SK-N-SH (cell line): ENCODE data around the gene POLD3. TPM values are rescaled to one million over a fixed set of nuclear protein-coding genes. Genes with fewer than 3 reads are reported as not detected.

Experiments used
- CTCF ChIA-PET: fragments of 300-600, 350-600 bp; formaldehyde crosslinking; extraction: SDS; loops from one replicate; lab custom pipeline; 2021; lab: Yijun Ruan, JAX
- POLR2A ChIA-PET: fragments of 350-600 bp; sonication (Branson Sonifier 250); formaldehyde crosslinking; extraction: SDS; loops from one replicate; lab custom pipeline; 2020; ENCODE audit warnings: antibody characterized with exemption, inconsistent platforms; lab: Yijun Ruan, JAX
- DNase-seq: peaks from one replicate; pipeline ENCODE4 v3.0.0; 2012
- H2AFZ ChIP-seq: fragments of 200-600 bp; sonication (generic); 2 replicates; pipeline ENCODE4 v1.8.1; 2016; ENCODE audit warnings: antibody characterized with exemption, mild to moderate bottlenecking, low read depth
- H3F3A ChIP-seq: fragments of 200-600 bp; sonication (generic); replicated peaks from 2 replicates; pipeline ENCODE3; 2016; ENCODE audit warnings: antibody characterized with exemption, mild to moderate bottlenecking; ENCODE audit not compliant: insufficient read depth
- H3K27ac ChIP-seq, 2 experiments: fragments of 200-500 bp in 1 of 2; fragments of 200-600 bp in 1 of 2; sonication (Bioruptor generic) in 1 of 2; sonication (generic), shearing (Covaris generic) in 1 of 2; 2 replicates each; pipeline versions ENCODE4 v1.5.1 to v1.6.1; 2014 to 2016; ENCODE audit warnings: low read depth in 2 of 2, inconsistent platforms in 1 of 2, low read length in 1 of 2, mild to moderate bottlenecking in 1 of 2, mixed read lengths in 1 of 2
- H3K27me3 ChIP-seq: fragments of 200-600 bp; sonication (generic), shearing (Covaris generic); 2 replicates; pipeline ENCODE4 v1.6.1; 2016; ENCODE audit warnings: mixed run types; ENCODE audit not compliant: insufficient read depth
- H3K36me3 ChIP-seq, 2 experiments: fragments of 200-500 bp in 1 of 2; fragments of 200-600 bp in 1 of 2; sonication (Bioruptor generic) in 1 of 2; sonication (generic) in 1 of 2; replicated peaks in 1 of 2; 2 replicates each; pipeline versions ENCODE3 to v1.5.1; 2014 to 2016; ENCODE audit warnings: low read length in 1 of 2, mild to moderate bottlenecking in 1 of 2; ENCODE audit not compliant: insufficient read depth in 2 of 2, control insufficient read depth in 1 of 2
- H3K4me1 ChIP-seq, 2 experiments: fragments of 200-500 bp in 1 of 2; fragments of 200-600 bp in 1 of 2; sonication (Bioruptor generic) in 1 of 2; sonication (generic), shearing (Covaris generic) in 1 of 2; 2 replicates each; pipeline versions ENCODE4 v1.5.1 to v1.6.1; 2014 to 2016; ENCODE audit warnings: low read depth in 1 of 2, low read length in 1 of 2, mixed run types in 1 of 2; ENCODE audit not compliant: insufficient read depth in 2 of 2, control insufficient read depth in 1 of 2
- H3K4me2 ChIP-seq: fragments of 200-600 bp; sonication (generic), shearing (Covaris generic); 2 replicates; pipeline ENCODE4 v1.6.1; 2017; ENCODE audit warnings: mixed run types
- H3K4me3 ChIP-seq, 2 experiments: fragments of 200-500 bp in 1 of 2; fragments of 200-600 bp in 1 of 2; sonication (Bioruptor generic) in 1 of 2; sonication (generic), shearing (Covaris generic) in 1 of 2; 2 replicates each; pipeline versions ENCODE4 v1.5.1 to v1.8.1; 2014 to 2016; ENCODE audit warnings: low read depth in 2 of 2, inconsistent platforms in 1 of 2, low read length in 1 of 2, mild to moderate bottlenecking in 1 of 2, mixed read lengths in 1 of 2, moderate library complexity in 1 of 2
- H3K79me2 ChIP-seq: fragments of 200-600 bp; sonication (generic); 2 replicates; pipeline ENCODE4 v1.8.1; 2017; ENCODE audit warnings: mild to moderate bottlenecking; ENCODE audit not compliant: insufficient read depth
- H3K9ac ChIP-seq: fragments of 200-600 bp; sonication (generic); 2 replicates; pipeline ENCODE4 v1.6.1; 2017; ENCODE audit warnings: mixed run types
- H3K9me2 ChIP-seq: fragments of 200-600 bp; sonication (generic); 2 replicates; pipeline ENCODE4 v1.6.1; 2017; ENCODE audit warnings: mixed run types
- H3K9me3 ChIP-seq: fragments of 200-600 bp; sonication (generic); 2 replicates; pipeline ENCODE4 v1.6.1; 2017; ENCODE audit warnings: mixed run types, mild to moderate bottlenecking, moderate library complexity
- H4K20me1 ChIP-seq: fragments of 200-600 bp; sonication (generic); 2 replicates; pipeline ENCODE4 v1.6.1; 2017; ENCODE audit warnings: mild to moderate bottlenecking, mixed run types; ENCODE audit not compliant: insufficient read depth
- EP300 ChIP-seq, 2 experiments: IDR thresholded peaks; 2 replicates each; pipeline versions ENCODE4 v1.4.0 to v1.6.1; 2012; ENCODE audit warnings: borderline replicate concordance in 1 of 2, low read depth in 1 of 2, low read length in 1 of 2
- EZH2phosphoT487 ChIP-seq: fragments of 200-600 bp; sonication (generic); IDR thresholded peaks from 2 replicates; pipeline ENCODE4 v1.6.1; 2017; ENCODE audit warnings: low read depth, mixed run types, mild to moderate bottlenecking, antibody characterized with exemption, moderate library complexity, borderline replicate concordance
- FOXM1 ChIP-seq: IDR thresholded peaks from 2 replicates; pipeline ENCODE4 v1.4.0; 2012; ENCODE audit warnings: low read depth, mild to moderate bottlenecking
- GATA2 ChIP-seq: sonication (generic); formaldehyde crosslinking; IDR thresholded peaks from 2 replicates; pipeline ENCODE4 v1.5.0; 2020; ENCODE audit warnings: mild to moderate bottlenecking, missing genetic modification reagents
- JUND ChIP-seq: IDR thresholded peaks from 2 replicates; pipeline ENCODE4 v1.4.0; 2012
- NRF1 ChIP-seq: IDR thresholded peaks from 2 replicates; pipeline ENCODE4 v1.6.1; 2012; ENCODE audit warnings: low read depth, mild to moderate bottlenecking, low read length
- RAD21 ChIP-seq: IDR thresholded peaks from 2 replicates; pipeline ENCODE4 v1.6.1; 2012; ENCODE audit warnings: mild to moderate bottlenecking, low read length
- RCOR1 ChIP-seq: fragments of 150-350 bp; IDR thresholded peaks from 2 replicates; pipeline ENCODE4 v1.6.1; 2017; ENCODE audit warnings: antibody characterized with exemption, low read length
- RFX5 ChIP-seq: IDR thresholded peaks from 2 replicates; pipeline ENCODE4 v1.6.1; 2012; ENCODE audit warnings: mild to moderate bottlenecking, improper control_type of control experiment, low read length
- RXRA ChIP-seq: IDR thresholded peaks from 2 replicates; pipeline ENCODE4 v1.4.0; 2012; ENCODE audit warnings: low read depth, mild to moderate bottlenecking, borderline replicate concordance
- SIN3A ChIP-seq: IDR thresholded peaks from 2 replicates; pipeline ENCODE4 v1.6.1; 2012; ENCODE audit warnings: low read depth, mild to moderate bottlenecking, low read length, moderate library complexity, borderline replicate concordance
- SMC3 ChIP-seq: IDR thresholded peaks from 2 replicates; pipeline ENCODE4 v1.6.1; 2012; ENCODE audit warnings: low read depth, low read length, improper control_type of control experiment
- TAF1 ChIP-seq: IDR thresholded peaks from 2 replicates; pipeline ENCODE4 v1.6.1; 2012; ENCODE audit warnings: low read depth, mild to moderate bottlenecking, low read length, moderate library complexity, borderline replicate concordance
- TEAD4 ChIP-seq: IDR thresholded peaks from 2 replicates; pipeline ENCODE4 v1.4.0; 2012; ENCODE audit warnings: mild to moderate bottlenecking, borderline replicate concordance; ENCODE audit not compliant: insufficient read depth
- WGBS: methylation state at CpG from one replicate; pipeline ENCODE4 v1.1.6; 2017; ENCODE audit warnings: low lambda C conversion rate; 5-methylcytosine and 5-hydroxymethylcytosine counted together
- polyA plus RNA-seq, 3 experiments: library from polyadenylated mRNA; depleted of rRNA; stranded (reverse); fragments of >200 nt; gene quantifications; 2 replicates each; pipeline ENCODE4 v1.2.3, GENCODE V29; 2012
- TF ChIP-seq, protein P1 (sequence below): IDR thresholded peaks from 2 replicates; pipeline ENCODE4 v1.4.0; 2012; ENCODE audit warnings: low read depth
- TF ChIP-seq, protein P2 (sequence below): IDR thresholded peaks from 2 replicates; pipeline ENCODE4 v1.6.1; 2012; ENCODE audit warnings: mild to moderate bottlenecking, low read depth, low read length, moderate library complexity
- TF ChIP-seq, protein P3 (sequence below): fragments of 150-350 bp; IDR thresholded peaks from 2 replicates; pipeline ENCODE4 v1.6.1; 2016; ENCODE audit warnings: mild to moderate bottlenecking, low read depth, low read length
- TF ChIP-seq, protein P4 (sequence below): IDR thresholded peaks from 2 replicates; pipeline ENCODE4 v1.4.0; 2012; ENCODE audit warnings: low read depth, borderline replicate concordance
- TF ChIP-seq, protein P5 (sequence below): IDR thresholded peaks from 2 replicates; pipeline ENCODE4; 2012

The POLD3 gene
- polyA plus RNA-seq, 1 of the 3 experiments (the other 2 are of a cell fraction): 7.9 TPM

DNA sequence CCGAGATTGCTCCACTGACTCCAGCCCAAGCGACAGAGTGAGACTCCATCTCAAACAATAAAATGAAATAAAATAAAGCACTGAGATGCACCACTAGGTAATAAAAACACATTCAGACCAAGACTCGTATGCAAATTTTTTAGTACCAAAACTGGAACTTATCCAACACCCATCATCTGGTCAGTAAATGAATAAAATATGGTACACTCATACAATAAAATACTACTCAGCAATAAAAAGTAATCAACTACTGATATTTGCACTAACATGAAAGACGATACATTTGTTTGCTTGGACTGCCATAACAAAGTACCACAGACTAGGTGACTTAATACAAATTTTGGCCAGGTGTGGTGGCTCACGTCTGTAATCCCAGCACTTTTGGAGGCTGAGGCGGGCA is 17.8 kb upstream of the POLD3 start (continued):
- TF ChIP-seq SIN3A (no peak), RXRA (no peak), FOXM1 (no peak)

DNA sequence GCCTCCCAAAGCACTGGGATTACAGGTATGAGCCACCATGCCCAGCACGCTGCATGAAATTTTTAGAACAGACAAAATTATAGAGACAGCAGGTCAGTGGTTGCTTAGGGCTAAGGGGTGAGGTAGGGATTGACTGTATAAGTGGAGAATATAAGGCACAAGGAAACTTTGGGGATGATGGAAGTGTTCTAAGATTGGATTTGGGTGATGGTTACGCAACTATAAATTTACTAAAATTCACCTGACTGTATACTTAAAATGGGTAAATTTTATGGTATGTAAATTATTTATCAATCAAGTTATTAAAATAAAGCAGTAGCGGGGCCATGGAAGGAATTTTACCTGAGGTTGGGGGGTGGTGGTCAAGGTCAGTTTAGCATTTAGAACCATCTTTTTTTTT is 16.4 kb upstream of the POLD3 start:
- no peak overlapping the region for H3K27ac ChIP-seq
- H4K20me1 ChIP-seq: no peaks in the 10 kb centered on the region
- H3K4me3 ChIP-seq: no peak overlapping the region
- no peaks in the 10 kb centered on the region for H3K9me2 ChIP-seq
- H3K27me3 ChIP-seq: no peaks in the 10 kb centered on the region
- H3K4me1 ChIP-seq: peaks cover 0 to 8% of the 10 kb centered on the region in 2 experiments; a peak in 2 of 4 replicates
- DNase-seq: no peak
- no peaks in the 10 kb centered on the region for H3K9me3 ChIP-seq
- ChIA-PET CTCF (interaction anchor here (17.0 kb wide), 1 partner anchor 125 kb away, joined by 349 read pairs; no protein-coding TSS in a partner anchor), POLR2A (no interaction called here)
- H3K36me3 ChIP-seq: no peaks in the 10 kb centered on the region
- no peaks in the 10 kb centered on the region for H3F3A ChIP-seq
- WGBS: 94% methylated on average over 3 of the region's 3 CpGs
- no peak overlapping the region for H3K9ac ChIP-seq
- no peak overlapping the region for H3K4me2 ChIP-seq
- TF ChIP-seq RFX5 (no peak), SIN3A (no peak), EP300 (IDR thresholded peaks at IDR 0.05; ENCODE audit: borderline replicate concordance in 1 of 2, low read depth in 1 of 2, low read length in 1 of 2) (no peak), EZH2phosphoT487 (no peak)
- no peaks in the 10 kb centered on the region for H3K79me2 ChIP-seq
- no peak overlapping the region for H2AFZ ChIP-seq

DNA sequence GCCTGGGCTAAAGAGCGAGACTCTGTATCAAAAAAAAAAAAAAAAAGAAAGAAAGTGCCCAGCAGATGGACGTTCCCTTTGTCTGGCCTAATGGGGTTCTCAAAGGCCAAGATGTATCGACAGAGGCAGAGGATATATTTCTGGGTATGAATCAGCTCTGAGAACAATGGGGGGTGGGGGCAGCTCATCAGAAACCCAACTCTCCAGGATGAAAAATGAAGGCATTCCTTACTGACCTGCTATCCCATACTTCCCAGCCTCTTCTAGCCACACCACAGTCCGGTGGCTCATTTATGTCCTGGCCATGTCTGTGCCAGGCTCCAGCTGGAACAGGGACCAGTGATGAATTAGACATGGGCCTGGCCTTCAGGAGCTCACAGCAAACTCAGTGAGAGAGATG is 15.2 kb upstream of the POLD3 start:
- POLR2A ChIA-PET: no interaction called here
- Histone ChIP-seq H3K36me3 (no peaks in the 10 kb centered on the region), H3K27me3 (no peaks in the 10 kb centered on the region), H3K9ac (no peak overlapping the region), H3K27ac (no peak overlapping the region), H3F3A (no peaks in the 10 kb centered on the region), H4K20me1 (no peaks in the 10 kb centered on the region), H3K4me1 (peaks cover 0 to 8% of the 10 kb centered on the region in 2 experiments; a peak in 2 of 4 replicates), H3K4me2 (no peak overlapping the region), H3K9me3 (no peaks in the 10 kb centered on the region), H2AFZ (no peak overlapping the region), H3K4me3 (no peak overlapping the region), H3K9me2 (no peaks in the 10 kb centered on the region), H3K79me2 (no peaks in the 10 kb centered on the region)
- WGBS: 89% methylated on average over 4 of the region's 4 CpGs
- DNase-seq: no peak
- CTCF ChIA-PET: interaction anchor here (17.0 kb wide), 1 partner anchor 126 kb away, joined by 349 read pairs; no protein-coding TSS in a partner anchor
- TF ChIP-seq EZH2phosphoT487 (no peak), GATA2 (no peak), TEAD4 (no peak), JUND (no peak), NRF1 (no peak), RAD21 (no peak), RCOR1 (no peak), TAF1 (no peak), SMC3 (no peak)
- TF ChIP-seq, protein P1, sequence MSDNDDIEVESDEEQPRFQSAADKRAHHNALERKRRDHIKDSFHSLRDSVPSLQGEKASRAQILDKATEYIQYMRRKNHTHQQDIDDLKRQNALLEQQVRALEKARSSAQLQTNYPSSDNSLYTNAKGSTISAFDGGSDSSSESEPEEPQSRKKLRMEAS: no peak
- TF ChIP-seq, protein P2, sequence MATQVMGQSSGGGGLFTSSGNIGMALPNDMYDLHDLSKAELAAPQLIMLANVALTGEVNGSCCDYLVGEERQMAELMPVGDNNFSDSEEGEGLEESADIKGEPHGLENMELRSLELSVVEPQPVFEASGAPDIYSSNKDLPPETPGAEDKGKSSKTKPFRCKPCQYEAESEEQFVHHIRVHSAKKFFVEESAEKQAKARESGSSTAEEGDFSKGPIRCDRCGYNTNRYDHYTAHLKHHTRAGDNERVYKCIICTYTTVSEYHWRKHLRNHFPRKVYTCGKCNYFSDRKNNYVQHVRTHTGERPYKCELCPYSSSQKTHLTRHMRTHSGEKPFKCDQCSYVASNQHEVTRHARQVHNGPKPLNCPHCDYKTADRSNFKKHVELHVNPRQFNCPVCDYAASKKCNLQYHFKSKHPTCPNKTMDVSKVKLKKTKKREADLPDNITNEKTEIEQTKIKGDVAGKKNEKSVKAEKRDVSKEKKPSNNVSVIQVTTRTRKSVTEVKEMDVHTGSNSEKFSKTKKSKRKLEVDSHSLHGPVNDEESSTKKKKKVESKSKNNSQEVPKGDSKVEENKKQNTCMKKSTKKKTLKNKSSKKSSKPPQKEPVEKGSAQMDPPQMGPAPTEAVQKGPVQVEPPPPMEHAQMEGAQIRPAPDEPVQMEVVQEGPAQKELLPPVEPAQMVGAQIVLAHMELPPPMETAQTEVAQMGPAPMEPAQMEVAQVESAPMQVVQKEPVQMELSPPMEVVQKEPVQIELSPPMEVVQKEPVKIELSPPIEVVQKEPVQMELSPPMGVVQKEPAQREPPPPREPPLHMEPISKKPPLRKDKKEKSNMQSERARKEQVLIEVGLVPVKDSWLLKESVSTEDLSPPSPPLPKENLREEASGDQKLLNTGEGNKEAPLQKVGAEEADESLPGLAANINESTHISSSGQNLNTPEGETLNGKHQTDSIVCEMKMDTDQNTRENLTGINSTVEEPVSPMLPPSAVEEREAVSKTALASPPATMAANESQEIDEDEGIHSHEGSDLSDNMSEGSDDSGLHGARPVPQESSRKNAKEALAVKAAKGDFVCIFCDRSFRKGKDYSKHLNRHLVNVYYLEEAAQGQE: no peak
- TF ChIP-seq, protein P3, sequence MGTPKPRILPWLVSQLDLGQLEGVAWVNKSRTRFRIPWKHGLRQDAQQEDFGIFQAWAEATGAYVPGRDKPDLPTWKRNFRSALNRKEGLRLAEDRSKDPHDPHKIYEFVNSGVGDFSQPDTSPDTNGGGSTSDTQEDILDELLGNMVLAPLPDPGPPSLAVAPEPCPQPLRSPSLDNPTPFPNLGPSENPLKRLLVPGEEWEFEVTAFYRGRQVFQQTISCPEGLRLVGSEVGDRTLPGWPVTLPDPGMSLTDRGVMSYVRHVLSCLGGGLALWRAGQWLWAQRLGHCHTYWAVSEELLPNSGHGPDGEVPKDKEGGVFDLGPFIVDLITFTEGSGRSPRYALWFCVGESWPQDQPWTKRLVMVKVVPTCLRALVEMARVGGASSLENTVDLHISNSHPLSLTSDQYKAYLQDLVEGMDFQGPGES: no peak
- TF ChIP-seq, protein P4, sequence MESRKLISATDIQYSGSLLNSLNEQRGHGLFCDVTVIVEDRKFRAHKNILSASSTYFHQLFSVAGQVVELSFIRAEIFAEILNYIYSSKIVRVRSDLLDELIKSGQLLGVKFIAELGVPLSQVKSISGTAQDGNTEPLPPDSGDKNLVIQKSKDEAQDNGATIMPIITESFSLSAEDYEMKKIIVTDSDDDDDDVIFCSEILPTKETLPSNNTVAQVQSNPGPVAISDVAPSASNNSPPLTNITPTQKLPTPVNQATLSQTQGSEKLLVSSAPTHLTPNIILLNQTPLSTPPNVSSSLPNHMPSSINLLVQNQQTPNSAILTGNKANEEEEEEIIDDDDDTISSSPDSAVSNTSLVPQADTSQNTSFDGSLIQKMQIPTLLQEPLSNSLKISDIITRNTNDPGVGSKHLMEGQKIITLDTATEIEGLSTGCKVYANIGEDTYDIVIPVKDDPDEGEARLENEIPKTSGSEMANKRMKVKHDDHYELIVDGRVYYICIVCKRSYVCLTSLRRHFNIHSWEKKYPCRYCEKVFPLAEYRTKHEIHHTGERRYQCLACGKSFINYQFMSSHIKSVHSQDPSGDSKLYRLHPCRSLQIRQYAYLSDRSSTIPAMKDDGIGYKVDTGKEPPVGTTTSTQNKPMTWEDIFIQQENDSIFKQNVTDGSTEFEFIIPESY: no peak
- TF ChIP-seq, protein P5, sequence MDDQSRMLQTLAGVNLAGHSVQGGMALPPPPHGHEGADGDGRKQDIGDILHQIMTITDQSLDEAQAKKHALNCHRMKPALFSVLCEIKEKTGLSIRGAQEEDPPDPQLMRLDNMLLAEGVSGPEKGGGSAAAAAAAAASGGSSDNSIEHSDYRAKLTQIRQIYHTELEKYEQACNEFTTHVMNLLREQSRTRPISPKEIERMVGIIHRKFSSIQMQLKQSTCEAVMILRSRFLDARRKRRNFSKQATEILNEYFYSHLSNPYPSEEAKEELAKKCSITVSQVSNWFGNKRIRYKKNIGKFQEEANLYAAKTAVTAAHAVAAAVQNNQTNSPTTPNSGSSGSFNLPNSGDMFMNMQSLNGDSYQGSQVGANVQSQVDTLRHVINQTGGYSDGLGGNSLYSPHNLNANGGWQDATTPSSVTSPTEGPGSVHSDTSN: no peak
